ENCODE results near the gene DCDC2.
"Not testable (repeated sequence)": the region's sequence is repeated elsewhere in the genome, so short reads cannot be mapped to it uniquely, and the experiment has no call there.

DCDC2 gene

GRCh38 chr6:24148154-24148570 lies 209.7 kb downstream of the DCDC2 start:
- no peak for DNase-seq (ENCODE audit: low read depth in 2 of 2)

- no peak for DNase-seq (ENCODE audit: low read depth in 2 of 2)
Observed at GRCh38 chr6:24147511-24148153, 210.2 kb downstream of the DCDC2 start.

GRCh38 chr6:24146871-24147270 lies 211.0 kb downstream of the DCDC2 start:
- no peak for DNase-seq (ENCODE audit: low read depth in 2 of 2)

DNA sequence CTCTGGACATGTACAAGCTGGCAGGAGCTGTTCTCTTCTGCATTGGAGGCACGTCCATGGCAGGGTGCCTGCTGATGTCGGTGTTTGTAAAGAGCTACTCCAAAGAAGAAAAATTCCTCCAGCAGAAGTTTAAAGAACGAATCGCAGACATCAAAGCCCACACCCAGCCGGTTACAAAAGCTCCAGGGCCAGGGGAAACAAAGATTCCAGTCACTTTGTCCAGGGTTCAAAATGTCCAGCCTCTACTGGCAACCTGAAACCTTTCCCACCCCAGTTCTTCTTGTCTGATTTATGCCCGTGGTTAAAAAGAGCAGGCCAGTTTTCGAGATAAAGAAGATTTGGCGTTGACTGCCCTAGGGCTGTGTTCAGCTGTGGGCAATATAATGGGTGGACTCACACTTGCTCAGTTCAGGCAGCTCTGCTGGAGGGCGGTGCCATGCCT lies 212.1 kb downstream of the DCDC2 start:
- DNase-seq (ENCODE audit: low read depth in 2 of 2): no peak

GRCh38 chr6:24142733-24143132 lies 215.1 kb downstream of the DCDC2 start:
- DNase-seq (ENCODE audit: low read depth in 2 of 2): not testable (repeated sequence)

GRCh38 chr6:24140591-24140990 lies 217.3 kb downstream of the DCDC2 start:
- DNase-seq (ENCODE audit: low read depth in 2 of 2): no peak

- DNase-seq (ENCODE audit: low read depth in 2 of 2): no peak
Observed at GRCh38 chr6:24139639-24140038, 218.2 kb downstream of the DCDC2 start.

DNA sequence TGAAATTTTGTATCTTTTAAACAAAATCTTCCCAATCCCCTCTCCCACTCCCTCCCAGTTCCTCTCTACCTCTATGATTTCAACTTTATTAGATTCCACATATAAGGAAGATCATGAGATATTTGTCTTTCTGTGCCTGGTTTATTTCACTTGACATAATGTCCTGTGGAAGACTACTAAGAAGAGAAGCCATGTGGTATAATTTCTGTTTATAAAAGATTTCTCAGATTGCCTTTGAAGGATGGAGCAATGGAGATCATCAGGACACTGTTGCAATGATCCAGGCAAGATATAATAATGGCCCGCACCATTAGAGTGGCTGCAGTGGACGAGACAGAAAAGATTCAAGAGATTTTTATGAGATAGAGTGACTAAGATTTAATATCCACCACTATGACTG lies 218.8 kb downstream of the DCDC2 start:
- no peak for DNase-seq (ENCODE audit: low read depth in 2 of 2)

- no peak for DNase-seq (ENCODE audit: low read depth in 2 of 2)
Observed at GRCh38 chr6:24131751-24132150, 226.1 kb downstream of the DCDC2 start.

DNA sequence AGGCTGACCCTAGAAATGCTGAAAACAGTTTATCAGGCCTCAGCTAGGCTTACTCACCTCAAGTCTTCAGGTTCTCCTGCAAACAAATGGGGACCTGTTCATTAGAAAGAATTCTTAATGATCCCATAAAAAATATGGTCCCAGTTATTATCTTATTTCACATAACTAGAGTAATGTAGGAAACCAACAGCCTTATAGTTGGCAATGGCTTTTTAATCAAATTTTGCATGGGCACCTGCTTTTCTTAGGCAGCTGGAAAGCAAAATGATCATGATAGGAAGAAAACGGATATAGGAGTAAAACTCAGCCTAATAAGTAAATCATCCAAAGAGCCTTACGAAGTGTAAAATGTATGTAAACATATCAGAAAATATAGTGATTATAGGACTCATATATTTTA lies 230.5 kb downstream of the DCDC2 start:
- DNase-seq (ENCODE audit: low read depth in 2 of 2): no peak

- DNase-seq (ENCODE audit: low read depth in 2 of 2): no peak
Observed at GRCh38 chr6:24126586-24127192, 231.2 kb downstream of the DCDC2 start.

DNA sequence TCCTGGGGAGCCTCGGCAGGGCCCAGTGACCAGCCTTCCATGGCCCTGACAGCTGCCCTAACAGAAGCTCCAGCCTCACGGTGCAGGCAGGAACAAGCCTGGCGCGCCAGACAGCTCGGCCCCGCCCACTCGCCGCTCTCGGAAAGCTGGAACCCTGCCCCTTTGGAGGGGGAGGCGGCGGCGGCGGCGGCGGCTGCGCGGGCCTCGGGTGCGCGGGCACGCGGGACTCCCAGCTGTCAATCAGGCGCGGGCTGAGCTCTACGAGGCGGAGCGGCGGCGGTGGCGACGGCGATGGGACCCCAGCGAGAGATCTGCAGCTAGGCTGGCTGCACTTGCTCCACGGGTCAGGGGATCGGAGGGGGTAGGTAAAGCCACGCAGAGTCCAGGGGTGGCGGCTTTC lies 231.9 kb downstream of the DCDC2 start, which contains the start of gene NRSN1:
Gene NRSN1 (plus strand): TSS at position 236 of the 400 bp plus-strand sequence. CDS start 8,113 bp downstream, outside the sequence.
- DNase-seq (ENCODE audit: low read depth in 2 of 2): no peak

GRCh38 chr6:24122139-24122538 lies 235.7 kb downstream of the DCDC2 start:
- no peak for DNase-seq (ENCODE audit: low read depth in 2 of 2)
